HUES48 (cell line): ENCODE results near the gene CALML5.

ENCODE experiments used
- H3K27ac ChIP-seq: one replicate; pipeline ENCODE4 v1.7.0; 2013; ENCODE audit warnings: low read depth, low read length, inconsistent platforms
- H3K27me3 ChIP-seq: 2 replicates; pipeline ENCODE4 v1.6.1; 2013; ENCODE audit warnings: mild to moderate bottlenecking, low read length; ENCODE audit not compliant: control insufficient read depth, insufficient read depth
- H3K36me3 ChIP-seq: 2 replicates; pipeline ENCODE4 v1.6.1; 2013; ENCODE audit warnings: low read length; ENCODE audit not compliant: control insufficient read depth, insufficient read depth
- H3K4me1 ChIP-seq: 2 replicates; pipeline ENCODE4 v1.6.1; 2013; ENCODE audit warnings: mild to moderate bottlenecking, low read length; ENCODE audit not compliant: control insufficient read depth, insufficient read depth
- H3K4me3 ChIP-seq: 2 replicates; pipeline ENCODE4 v1.5.1; 2013; ENCODE audit warnings: mild to moderate bottlenecking, low read depth, low read length
- H3K9ac ChIP-seq: 2 replicates; pipeline ENCODE4 v1.6.1; 2013; ENCODE audit warnings: mild to moderate bottlenecking, low read depth, low read length, moderate library complexity
- H3K9me3 ChIP-seq: 2 replicates; pipeline ENCODE4 v1.6.1; 2013; ENCODE audit warnings: low read length; ENCODE audit not compliant: control insufficient read depth, insufficient read depth

The CALML5 gene

DNA sequence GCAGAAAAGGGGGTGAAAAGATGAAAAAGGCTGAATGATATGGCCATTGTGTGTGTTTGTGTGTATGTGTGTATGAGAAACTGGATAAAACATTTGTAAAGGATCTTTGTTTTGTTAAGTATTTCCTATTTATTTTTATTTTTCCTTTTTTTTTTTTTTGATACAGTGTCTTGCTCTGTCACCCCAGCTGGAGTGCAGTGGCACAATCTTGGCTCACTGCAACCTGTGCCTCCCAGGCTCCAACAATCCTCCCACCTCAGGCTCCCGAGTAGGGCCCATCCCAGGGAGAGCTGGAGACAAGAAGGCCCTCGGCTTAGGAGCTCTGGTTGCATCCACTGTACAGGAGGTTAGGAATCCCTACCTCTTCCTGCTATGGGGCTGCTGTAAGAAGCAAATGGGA, 6.9 kb upstream of the CALML5 start:
- H3K9ac ChIP-seq, result no peak overlapping the region
- H3K27me3 ChIP-seq, result no peaks in the 10 kb centered on the region
- no peaks in the 10 kb centered on the region for H3K9me3 ChIP-seq
- H3K4me3 ChIP-seq, result no peak overlapping the region
- no peak overlapping the region for H3K27ac ChIP-seq
- H3K4me1 ChIP-seq, result no peaks in the 10 kb centered on the region
- H3K36me3 ChIP-seq, result no peaks in the 10 kb centered on the region

DNA sequence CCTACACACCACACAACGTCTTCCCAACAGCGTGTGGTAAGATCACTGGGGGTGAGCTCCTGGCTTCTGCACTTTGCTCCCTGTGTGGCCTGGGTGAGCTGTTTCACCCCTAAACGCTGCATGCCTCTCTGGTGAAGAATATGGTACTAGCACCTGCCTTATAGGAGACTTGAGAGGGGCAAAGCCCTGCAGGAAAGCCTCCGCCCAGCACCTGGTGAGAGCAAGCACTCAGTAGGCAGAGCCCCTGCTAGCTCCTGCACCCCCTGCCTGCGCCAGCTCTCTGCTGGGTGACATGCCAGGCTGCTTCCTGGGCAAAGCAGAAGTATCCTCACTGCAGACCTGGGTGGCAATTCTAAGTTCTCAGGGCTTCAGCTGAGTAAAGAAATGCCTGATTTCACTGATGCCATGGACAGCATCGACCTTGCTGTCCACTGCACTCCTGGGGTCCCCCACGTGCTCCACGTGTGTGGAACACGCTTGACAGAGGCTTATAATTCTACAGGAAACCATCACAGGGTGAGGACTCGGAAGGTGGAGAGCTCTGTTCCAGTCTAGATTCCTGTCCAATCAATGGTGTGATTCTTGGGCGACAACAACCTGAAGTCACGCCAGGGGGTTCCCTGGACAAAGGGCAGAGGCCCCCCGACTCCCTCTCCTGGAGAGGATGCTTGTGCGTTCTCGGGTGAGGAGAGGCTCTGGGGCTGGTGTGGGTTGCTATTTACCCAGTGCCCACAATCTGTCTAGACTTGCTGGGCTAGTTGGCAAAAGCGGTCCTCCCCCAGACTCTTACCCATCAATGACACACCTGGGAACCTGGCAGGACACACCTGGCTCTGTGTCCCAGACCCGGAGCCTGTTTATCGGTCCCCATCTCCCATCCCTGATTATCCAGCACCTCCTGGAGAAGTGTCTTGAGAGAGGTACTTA, 5.0 kb upstream of the CALML5 start:
- no peaks in the 10 kb centered on the region for H3K27me3 ChIP-seq
- H3K9ac ChIP-seq, result no peak overlapping the region
- no peaks in the 10 kb centered on the region for H3K4me1 ChIP-seq
- no peak overlapping the region for H3K4me3 ChIP-seq
- H3K27ac ChIP-seq, result no peak overlapping the region
- H3K9me3 ChIP-seq, result no peaks in the 10 kb centered on the region
- no peaks in the 10 kb centered on the region for H3K36me3 ChIP-seq

DNA sequence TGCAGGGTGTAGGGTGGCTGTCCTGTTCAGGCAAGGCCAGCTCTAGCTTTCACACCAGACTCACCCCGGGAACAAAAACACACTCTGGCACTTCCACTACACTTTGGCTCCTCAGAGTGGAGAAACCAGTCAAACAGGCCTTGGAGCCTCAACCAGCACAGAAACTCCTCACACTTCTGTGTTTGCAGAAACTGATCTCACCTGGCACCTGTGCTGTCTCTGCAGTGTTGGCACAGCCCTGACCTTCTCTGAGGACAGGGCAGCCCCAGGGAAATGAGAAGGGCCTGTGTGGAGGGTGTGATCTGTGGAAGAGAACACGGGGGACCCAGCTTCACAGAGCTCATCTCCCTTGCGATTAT, 4.1 kb upstream of the CALML5 start:
- H3K36me3 ChIP-seq, result no peaks in the 10 kb centered on the region
- no peaks in the 10 kb centered on the region for H3K4me1 ChIP-seq
- H3K27me3 ChIP-seq, result no peaks in the 10 kb centered on the region
- H3K9me3 ChIP-seq, result no peaks in the 10 kb centered on the region
- no peak overlapping the region for H3K27ac ChIP-seq
- H3K4me3 ChIP-seq, result no peak overlapping the region
- H3K9ac ChIP-seq, result no peak overlapping the region

DNA sequence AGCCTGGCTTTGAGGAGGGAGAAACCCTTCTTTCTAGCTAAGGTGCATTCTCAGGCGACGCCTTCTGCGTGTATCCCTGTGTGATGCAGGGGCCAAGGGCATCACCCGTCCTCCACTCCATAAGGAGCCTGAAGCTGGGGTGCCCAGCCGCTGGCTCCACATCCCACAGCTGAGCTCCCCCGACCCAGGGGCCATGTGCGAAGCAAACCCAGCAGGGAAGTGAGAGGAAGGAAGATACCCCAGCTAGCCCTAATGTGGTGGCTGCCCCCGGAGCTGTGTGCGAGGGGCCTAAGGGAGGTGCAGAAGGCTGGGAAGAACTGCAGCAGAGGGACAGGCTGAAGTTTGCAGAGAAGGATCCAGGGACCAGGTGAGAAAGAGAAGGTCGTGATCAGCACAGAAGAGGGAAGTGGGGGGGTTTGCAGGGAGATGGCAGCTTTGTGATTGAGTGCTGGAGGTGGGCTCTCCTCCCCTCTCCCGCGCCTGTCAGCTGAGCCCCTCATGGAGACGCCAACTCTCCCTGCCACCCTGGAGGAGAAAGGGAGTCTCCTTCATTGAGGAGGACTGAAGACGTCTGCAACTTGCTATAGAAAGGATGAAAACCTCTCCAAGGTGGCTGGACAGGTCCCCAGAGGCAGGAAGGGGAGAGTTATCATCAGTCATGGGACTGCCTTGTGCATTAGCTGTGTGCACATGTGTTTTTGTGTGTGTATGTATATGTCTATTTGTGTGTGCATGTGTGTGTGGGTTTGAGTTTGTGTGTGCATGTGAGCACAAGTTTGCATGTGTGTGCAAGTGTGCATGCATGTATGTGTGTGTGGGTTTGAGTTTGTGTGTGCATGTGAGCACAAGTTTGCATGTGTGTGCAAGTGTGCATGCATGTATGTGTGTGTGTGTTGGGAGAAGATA, 3.5 kb upstream of the CALML5 start:
- no peaks in the 10 kb centered on the region for H3K9me3 ChIP-seq
- no peaks in the 10 kb centered on the region for H3K27me3 ChIP-seq
- no peak overlapping the region for H3K27ac ChIP-seq
- H3K4me3 ChIP-seq, result no peak overlapping the region
- H3K36me3 ChIP-seq, result no peaks in the 10 kb centered on the region
- no peak overlapping the region for H3K9ac ChIP-seq
- no peaks in the 10 kb centered on the region for H3K4me1 ChIP-seq

DNA sequence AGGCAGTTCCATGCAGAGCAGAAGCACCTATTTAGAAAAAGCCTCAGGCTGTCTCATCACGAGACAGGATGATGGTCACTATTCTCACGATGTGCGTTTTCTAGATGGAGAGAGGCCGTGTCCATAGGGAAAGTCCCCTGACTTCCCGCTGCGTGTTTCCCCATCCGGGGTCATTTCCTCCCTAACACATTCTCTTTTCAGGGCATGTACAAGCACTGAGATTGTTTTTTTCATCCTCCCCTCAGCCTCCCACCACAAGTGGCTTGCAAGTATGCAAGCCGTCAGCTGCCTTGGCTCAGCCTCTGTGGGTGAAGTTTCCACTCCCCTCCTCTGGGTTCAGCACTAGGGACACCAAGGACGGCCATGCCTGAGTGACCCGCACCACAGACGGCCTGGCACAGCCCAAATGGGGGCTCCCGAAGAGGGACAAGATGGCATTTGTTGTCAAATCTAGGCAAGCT, 2.7 kb upstream of the CALML5 start:
- Histone ChIP-seq H3K9ac (no peak overlapping the region), H3K9me3 (no peaks in the 10 kb centered on the region), H3K4me3 (no peak overlapping the region), H3K27ac (no peak overlapping the region), H3K36me3 (no peaks in the 10 kb centered on the region), H3K27me3 (no peaks in the 10 kb centered on the region), H3K4me1 (no peaks in the 10 kb centered on the region)

DNA sequence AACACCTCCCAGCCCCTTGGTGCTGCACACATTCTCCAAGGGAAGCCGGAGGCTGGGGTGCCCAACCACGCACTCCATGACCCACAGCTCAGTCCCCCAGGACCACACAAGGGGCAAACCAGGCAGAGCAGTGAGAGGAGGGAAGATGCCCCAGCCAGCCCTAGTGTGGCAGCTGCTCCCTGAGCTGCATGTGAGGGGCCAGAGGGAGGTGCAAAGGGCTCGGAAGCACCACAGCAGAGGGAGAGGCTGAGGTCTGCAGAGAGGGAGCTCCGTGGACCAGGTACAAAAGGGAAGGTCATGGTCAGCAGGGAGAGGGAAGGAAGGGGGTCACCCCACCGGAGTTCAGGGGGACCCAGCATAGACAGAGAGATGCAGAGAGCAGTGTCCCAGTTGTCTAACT, 1.5 kb upstream of the CALML5 start:
- no peak overlapping the region for H3K4me3 ChIP-seq
- H3K27me3 ChIP-seq, result no peaks in the 10 kb centered on the region
- H3K9me3 ChIP-seq, result no peaks in the 10 kb centered on the region
- no peak overlapping the region for H3K27ac ChIP-seq
- no peaks in the 10 kb centered on the region for H3K36me3 ChIP-seq
- H3K9ac ChIP-seq, result no peak overlapping the region
- H3K4me1 ChIP-seq, result no peaks in the 10 kb centered on the region

DNA sequence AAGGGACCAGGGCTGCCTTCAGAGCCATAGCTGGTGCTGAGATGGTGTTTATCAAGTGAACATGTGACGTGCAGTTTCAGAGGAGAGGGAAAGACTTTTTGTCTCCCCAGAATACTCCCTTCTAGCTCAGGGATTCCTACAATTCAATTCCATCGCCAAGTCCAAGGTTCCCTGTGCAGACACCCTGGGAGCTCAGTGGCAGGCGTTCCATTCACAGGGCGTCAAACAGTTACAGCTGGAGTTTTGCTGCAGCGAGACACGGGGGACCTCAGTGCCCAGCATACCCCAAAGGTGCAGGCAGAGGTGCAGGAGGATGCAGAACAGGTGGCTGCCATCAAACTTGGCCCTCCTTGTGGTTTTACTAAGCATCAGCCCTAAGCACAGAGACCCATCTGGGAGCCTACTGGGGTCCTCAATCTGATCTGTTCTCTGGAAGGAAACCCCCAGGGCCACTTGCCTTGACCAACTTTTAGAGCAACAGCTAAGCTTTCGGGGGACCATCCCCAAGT, 846 bp upstream of the CALML5 start:
- Histone ChIP-seq H3K27me3 (no peaks in the 10 kb centered on the region), H3K27ac (no peak overlapping the region), H3K4me3 (no peak overlapping the region), H3K4me1 (no peaks in the 10 kb centered on the region), H3K9ac (no peak overlapping the region), H3K36me3 (no peaks in the 10 kb centered on the region), H3K9me3 (no peaks in the 10 kb centered on the region)

DNA sequence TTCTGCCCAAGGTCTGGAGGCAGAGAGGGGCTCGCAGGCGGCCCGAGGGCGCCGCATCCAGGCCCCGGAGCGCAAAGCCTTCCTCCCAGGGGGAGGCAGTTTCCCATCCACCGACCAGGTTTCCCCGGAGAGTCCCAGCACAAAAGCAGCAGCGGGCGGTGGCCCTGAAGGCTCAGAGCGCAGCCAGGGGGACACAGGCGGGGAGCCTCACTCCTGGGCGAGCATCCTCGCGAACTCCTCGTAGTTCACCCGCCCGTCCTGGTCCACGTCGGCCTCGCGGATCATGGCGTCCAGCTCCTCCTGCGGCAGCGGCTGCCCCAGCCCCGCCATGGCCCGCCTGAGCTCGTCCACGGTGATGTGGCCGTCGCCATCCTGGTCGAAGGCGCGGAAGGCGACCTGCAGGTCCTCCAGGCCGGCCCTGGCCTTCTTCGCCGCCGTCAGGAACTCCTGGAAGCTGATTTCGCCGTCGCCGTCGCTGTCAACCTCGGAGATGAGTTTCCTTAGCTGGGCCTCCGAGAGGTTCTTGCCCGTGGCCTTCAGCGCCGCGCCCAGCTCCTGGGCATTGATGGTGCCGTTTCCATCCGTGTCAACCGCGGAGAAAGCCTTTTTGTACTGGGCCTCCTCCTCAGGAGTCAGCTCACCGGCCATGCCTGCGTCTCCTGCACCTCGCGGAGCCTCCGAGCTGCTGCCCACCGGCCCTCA, 428 bp downstream of the CALML5 start:
- Histone ChIP-seq H3K9me3 (no peaks in the 10 kb centered on the region), H3K36me3 (no peaks in the 10 kb centered on the region), H3K27me3 (no peaks in the 10 kb centered on the region), H3K4me1 (no peaks in the 10 kb centered on the region), H3K27ac (no peak overlapping the region), H3K4me3 (no peak overlapping the region), H3K9ac (no peak overlapping the region)

DNA sequence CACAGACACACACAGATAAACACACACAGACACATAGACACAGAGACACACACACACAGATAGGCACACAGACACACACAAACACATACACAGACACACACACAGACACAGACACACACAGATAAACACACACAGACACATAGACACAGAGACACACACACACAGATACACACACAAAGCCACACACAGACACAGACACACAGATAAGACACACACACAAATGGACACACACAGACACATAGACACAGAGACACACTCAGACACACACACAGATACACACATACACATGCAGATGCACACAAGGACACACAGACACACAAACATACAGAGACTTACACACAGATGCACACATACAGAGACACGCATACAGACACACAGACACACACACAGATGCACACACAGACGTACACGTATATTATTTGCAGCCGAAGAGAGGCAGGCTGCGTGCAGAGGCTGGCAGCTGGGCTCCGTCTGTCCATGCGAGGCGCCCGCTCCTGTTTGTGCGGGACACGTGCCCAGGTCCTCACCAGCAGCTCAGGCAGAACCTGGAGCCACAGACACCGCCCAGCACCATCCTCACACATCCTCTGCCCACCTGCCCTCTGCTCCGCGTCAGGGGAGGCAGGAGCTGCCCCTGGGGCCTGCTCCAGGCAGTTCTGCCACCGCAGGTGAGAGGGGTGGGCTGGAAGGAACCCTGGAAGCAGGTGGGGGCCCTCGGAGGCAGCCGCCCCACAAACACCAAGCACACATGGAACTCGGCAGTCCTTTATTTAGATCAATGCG, 1.2 kb downstream of the CALML5 start:
- H3K4me1 ChIP-seq, result no peaks in the 10 kb centered on the region
- no peak overlapping the region for H3K4me3 ChIP-seq
- H3K27ac ChIP-seq, result no peak overlapping the region
- no peaks in the 10 kb centered on the region for H3K27me3 ChIP-seq
- no peaks in the 10 kb centered on the region for H3K9me3 ChIP-seq
- no peaks in the 10 kb centered on the region for H3K36me3 ChIP-seq
- no peak overlapping the region for H3K9ac ChIP-seq

DNA sequence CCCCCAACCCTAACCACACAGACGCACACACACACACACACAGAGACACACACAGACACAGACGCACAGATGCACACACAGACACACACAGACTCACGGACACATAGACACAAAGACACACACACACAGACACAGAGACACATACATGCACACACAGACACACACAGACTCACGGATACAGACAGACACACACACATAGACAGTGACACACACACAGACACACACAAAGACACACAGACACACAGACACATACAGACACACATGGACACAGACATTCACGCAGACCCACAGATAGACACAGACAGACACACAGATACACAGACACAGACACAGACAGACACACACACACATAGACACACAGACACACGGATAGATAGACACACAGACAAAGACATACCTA, 2.1 kb downstream of the CALML5 start:
- Histone ChIP-seq H3K9me3 (no peaks in the 10 kb centered on the region), H3K27ac (no peak overlapping the region), H3K9ac (no peak overlapping the region), H3K36me3 (no peaks in the 10 kb centered on the region), H3K4me1 (no peaks in the 10 kb centered on the region), H3K27me3 (no peaks in the 10 kb centered on the region), H3K4me3 (no peak overlapping the region)
